DMS79 (cell line): Measurements from ENCODE around the gene GM2A.
"Not testable (repeated sequence)": the region's sequence is repeated elsewhere in the genome, so short reads cannot be mapped to it uniquely, and the experiment has no call there.

ENCODE experiments used
- DNase-seq: peaks from one replicate; lab custom pipeline; 2025; lab: John Stamatoyannopoulos, UW

Gene GM2A

GRCh38 chr5:151253605-151253950, 593 bp downstream of the GM2A start:
- DNase-seq = no peak

GRCh38 chr5:151254556-151254955, 1.6 kb downstream of the GM2A start:
- no peak for DNase-seq

- DNase-seq = not testable (repeated sequence)
Measured at GRCh38 chr5:151254990-151255389, 2.0 kb downstream of the GM2A start.

- DNase-seq = no peak
Measured at GRCh38 chr5:151255621-151256286, 2.8 kb downstream of the GM2A start.

GRCh38 chr5:151257731-151258181, 4.8 kb downstream of the GM2A start:
- DNase-seq = no peak

- DNase-seq = no peak
Measured at GRCh38 chr5:151258201-151258611, 5.2 kb downstream of the GM2A start.

- DNase-seq = no peak
Measured at GRCh38 chr5:151258816-151259215, 5.8 kb downstream of the GM2A start.

GRCh38 chr5:151259931-151260330, 6.9 kb downstream of the GM2A start:
- DNase-seq = no peak

- DNase-seq = no peak
Measured at GRCh38 chr5:151262532-151262931, 9.5 kb downstream of the GM2A start.

GRCh38 chr5:151264113-151264512, 11.1 kb downstream of the GM2A start:
- DNase-seq = no peak

GRCh38 chr5:151267491-151268260, 14.7 kb downstream of the GM2A start:
- DNase-seq = no peak

- no peak for DNase-seq
Measured at GRCh38 chr5:151270599-151270998, 17.6 kb downstream of the GM2A start.

- no peak for DNase-seq
Measured at GRCh38 chr5:151271336-151271735, 18.4 kb downstream of the GM2A start.

- no peak for DNase-seq
Measured at GRCh38 chr5:151274666-151275065, 21.7 kb downstream of the GM2A start.

- no peak for DNase-seq
Measured at GRCh38 chr5:151275803-151276202, 22.8 kb downstream of the GM2A start.

- DNase-seq = no peak
Measured at GRCh38 chr5:151278845-151279244, 25.9 kb downstream of the GM2A start.

GRCh38 chr5:151280443-151280842, 27.5 kb downstream of the GM2A start:
- DNase-seq = no peak

GRCh38 chr5:151281001-151281639, 28.1 kb downstream of the GM2A start:
- DNase-seq = no peak

GRCh38 chr5:151283120-151283825, 30.3 kb downstream of the GM2A start:
- no peak for DNase-seq

- no peak for DNase-seq
Measured at GRCh38 chr5:151284392-151284967, 31.5 kb downstream of the GM2A start.

GRCh38 chr5:151285683-151286082, 32.7 kb downstream of the GM2A start:
- no peak for DNase-seq

- DNase-seq = no peak
Measured at GRCh38 chr5:151286246-151286645, 33.3 kb downstream of the GM2A start.
